HepG2 (cell line): ENCODE results near the gene FAM120AOS. TPM values are rescaled to one million over a fixed set of nuclear protein-coding genes. Genes with fewer than 3 reads are reported as not detected.

Experiments
- ATF7 ChIP-seq, 2 experiments: fragments of 450-650 bp in 1 of 2; sonication (generic) in 1 of 2; formaldehyde crosslinking in 1 of 2; IDR thresholded peaks; 2 replicates each; pipeline versions ENCODE4 v1.4.0 to v1.6.1; 2016 to 2020; ENCODE audit warnings: antibody characterized with exemption in 1 of 2, mild to moderate bottlenecking in 1 of 2, missing genetic modification reagents in 1 of 2
- HDAC2 ChIP-seq: sonication (generic); formaldehyde crosslinking; IDR thresholded peaks from 2 replicates; pipeline ENCODE4 v1.4.0; 2020; ENCODE audit warnings: missing genetic modification reagents
- KMT2A ChIP-seq: sonication (generic); formaldehyde crosslinking; IDR thresholded peaks from 2 replicates; pipeline ENCODE4 v1.4.0; 2020; ENCODE audit warnings: missing genetic modification reagents
- MEF2D ChIP-seq: sonication (generic); formaldehyde crosslinking; IDR thresholded peaks from 2 replicates; pipeline ENCODE4 v1.5.1; 2020; ENCODE audit warnings: mild to moderate bottlenecking, missing genetic modification reagents
- NRL ChIP-seq: sonication (generic); formaldehyde crosslinking; IDR thresholded peaks from 2 replicates; pipeline ENCODE4 v1.5.0; 2020; ENCODE audit warnings: missing genetic modification reagents, mild to moderate bottlenecking, moderate library complexity, borderline replicate concordance
- RBM39 ChIP-seq: fragments of 200-400 bp; formaldehyde crosslinking; IDR thresholded peaks from one replicate; pipeline ENCODE4 v1.6.1; 2018; ENCODE audit warnings: antibody characterized with exemption, mild to moderate bottlenecking, low read depth, low read length; ENCODE audit not compliant: poor library complexity, severe bottlenecking
- SIN3A ChIP-seq: IDR thresholded peaks from 2 replicates; pipeline ENCODE4 v1.6.1; 2011; ENCODE audit warnings: low read depth, mild to moderate bottlenecking, control low read depth, low read length, borderline replicate concordance
- SKI ChIP-seq: fragments of 450-650 bp; IDR thresholded peaks from one replicate; pipeline ENCODE4 v1.6.1; 2018; ENCODE audit warnings: mild to moderate bottlenecking; ENCODE audit not compliant: partially characterized antibody
- SMARCC2 ChIP-seq: fragments of 450-650 bp; IDR thresholded peaks from 2 replicates; pipeline ENCODE4 v1.6.1; 2017; ENCODE audit warnings: antibody characterized with exemption, mild to moderate bottlenecking
- SP2 ChIP-seq: sonication (generic); formaldehyde crosslinking; IDR thresholded peaks from 2 replicates; pipeline ENCODE4 v1.5.1; 2020; ENCODE audit warnings: mild to moderate bottlenecking, missing genetic modification reagents
- SP5 ChIP-seq: IDR thresholded peaks from 2 replicates; pipeline ENCODE4 v1.6.1; 2016; ENCODE audit warnings: low read depth, borderline replicate concordance
- THYN1 ChIP-seq: sonication (generic); formaldehyde crosslinking; IDR thresholded peaks from 2 replicates; pipeline ENCODE4 v1.8.1; 2023; ENCODE audit warnings: low read depth, mild to moderate bottlenecking, moderate library complexity, missing genetic modification reagents, borderline replicate concordance
- U2AF1 ChIP-seq: fragments of 200-400 bp; formaldehyde crosslinking; optimal IDR thresholded peaks from 2 replicates; pipeline ENCODE3; 2017; ENCODE audit warnings: mild to moderate bottlenecking, low read depth, low read length
- ZNF235 ChIP-seq: sonication (generic); formaldehyde crosslinking; IDR thresholded peaks from 2 replicates; pipeline ENCODE4 v1.8.1; 2023; ENCODE audit warnings: mild to moderate bottlenecking, missing genetic modification reagents, borderline replicate concordance
- ZNF263 ChIP-seq: sonication (generic); formaldehyde crosslinking; IDR thresholded peaks from 2 replicates; pipeline ENCODE4 v1.4.0; 2020; ENCODE audit warnings: missing genetic modification reagents
- ZNF768 ChIP-seq: sonication (generic); formaldehyde crosslinking; IDR thresholded peaks from 2 replicates; pipeline ENCODE4 v1.4.0; 2020; ENCODE audit warnings: missing genetic modification reagents
- polyA plus RNA-seq, 8 experiments: library from polyadenylated mRNA; depleted of rRNA in 3 of 8; stranded (reverse) in 7 of 8; unstranded in 1 of 8; fragments of >200 nt; fragmentation: Illumina TruSeq in 4 of 8; extraction: Trizol in 4 of 8; gene quantifications; 2 replicates each; pipeline versions ENCODE4 v1.2.1 to v1.2.3, GENCODE V29; 2011 to 2016; ENCODE audit warnings: low read depth in 4 of 8, missing spikeins in 1 of 8, mixed read lengths in 1 of 8; ENCODE audit not compliant: insufficient read depth in 1 of 8
- total RNA-seq, 5 experiments: library from RNA; depleted of rRNA; stranded (reverse); fragments of >200 nt; fragmentation: Illumina TruSeq; extraction: Trizol; gene quantifications; 2 replicates each; pipeline ENCODE4 v1.2.3, GENCODE V29; 2016; ENCODE audit warnings: low read depth in 1 of 5
- TF ChIP-seq, protein P1 (sequence below): sonication (generic); formaldehyde crosslinking; IDR thresholded peaks from 2 replicates; pipeline ENCODE4 v1.5.1; 2020; ENCODE audit warnings: mild to moderate bottlenecking, missing genetic modification reagents, borderline replicate concordance
- TF ChIP-seq, protein P2 (sequence below): sonication (generic); formaldehyde crosslinking; IDR thresholded peaks from 2 replicates; pipeline ENCODE4 v1.4.0; 2020; ENCODE audit warnings: missing genetic modification reagents, borderline replicate concordance

The FAM120AOS gene
- total and polyA plus RNA-seq, 2 of the 13 experiments (the other 11 are each of a cell fraction or from before 2014, with no cell fraction given) = 28.2 to 34.6 TPM

DNA sequence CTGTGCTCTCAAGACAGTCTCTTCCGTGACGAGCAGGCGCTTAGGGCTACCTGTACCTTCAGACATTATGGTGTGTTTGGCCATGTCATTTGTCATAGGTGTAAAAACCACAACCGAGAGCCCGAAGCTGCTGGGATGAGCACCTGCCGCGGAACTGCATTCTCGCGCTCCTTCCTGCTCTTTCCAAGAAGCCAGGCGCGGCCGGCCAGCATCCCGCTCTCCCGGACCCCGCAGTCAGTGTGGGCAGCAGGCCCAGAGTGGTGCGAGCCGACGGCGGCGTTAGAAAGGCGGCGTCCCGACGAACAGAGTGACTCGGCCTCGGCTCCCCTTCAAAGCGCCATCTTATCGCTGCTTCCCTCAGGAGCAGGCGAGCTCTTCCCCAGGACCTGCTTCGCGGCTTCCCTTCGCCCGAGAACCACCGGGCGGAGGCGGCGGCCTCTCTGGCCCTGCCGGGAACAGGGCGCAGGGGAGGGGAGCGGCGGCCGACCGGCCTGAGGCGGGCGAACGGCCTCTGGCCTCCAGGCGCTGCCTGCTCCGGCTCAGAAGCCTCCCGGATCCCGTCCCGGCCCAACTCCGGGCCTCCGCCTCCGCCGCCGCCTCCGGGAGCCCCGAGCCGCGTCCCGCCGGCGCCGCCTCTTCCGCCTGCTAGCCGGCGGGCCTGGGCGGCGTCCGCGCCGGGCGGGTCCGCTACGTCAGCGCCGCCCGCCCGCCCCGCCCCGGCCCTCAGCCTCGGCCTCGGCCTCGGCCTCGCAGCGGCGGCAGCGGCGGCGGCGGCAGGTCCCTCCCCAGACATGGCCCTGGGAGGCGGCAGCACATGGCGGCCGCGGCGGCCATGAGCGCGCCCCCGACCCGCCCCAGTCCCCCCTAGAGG lies 2.2 kb downstream of the FAM120AOS start, which contains the start of gene FAM120A (continued):
- TF ChIP-seq, protein P1, sequence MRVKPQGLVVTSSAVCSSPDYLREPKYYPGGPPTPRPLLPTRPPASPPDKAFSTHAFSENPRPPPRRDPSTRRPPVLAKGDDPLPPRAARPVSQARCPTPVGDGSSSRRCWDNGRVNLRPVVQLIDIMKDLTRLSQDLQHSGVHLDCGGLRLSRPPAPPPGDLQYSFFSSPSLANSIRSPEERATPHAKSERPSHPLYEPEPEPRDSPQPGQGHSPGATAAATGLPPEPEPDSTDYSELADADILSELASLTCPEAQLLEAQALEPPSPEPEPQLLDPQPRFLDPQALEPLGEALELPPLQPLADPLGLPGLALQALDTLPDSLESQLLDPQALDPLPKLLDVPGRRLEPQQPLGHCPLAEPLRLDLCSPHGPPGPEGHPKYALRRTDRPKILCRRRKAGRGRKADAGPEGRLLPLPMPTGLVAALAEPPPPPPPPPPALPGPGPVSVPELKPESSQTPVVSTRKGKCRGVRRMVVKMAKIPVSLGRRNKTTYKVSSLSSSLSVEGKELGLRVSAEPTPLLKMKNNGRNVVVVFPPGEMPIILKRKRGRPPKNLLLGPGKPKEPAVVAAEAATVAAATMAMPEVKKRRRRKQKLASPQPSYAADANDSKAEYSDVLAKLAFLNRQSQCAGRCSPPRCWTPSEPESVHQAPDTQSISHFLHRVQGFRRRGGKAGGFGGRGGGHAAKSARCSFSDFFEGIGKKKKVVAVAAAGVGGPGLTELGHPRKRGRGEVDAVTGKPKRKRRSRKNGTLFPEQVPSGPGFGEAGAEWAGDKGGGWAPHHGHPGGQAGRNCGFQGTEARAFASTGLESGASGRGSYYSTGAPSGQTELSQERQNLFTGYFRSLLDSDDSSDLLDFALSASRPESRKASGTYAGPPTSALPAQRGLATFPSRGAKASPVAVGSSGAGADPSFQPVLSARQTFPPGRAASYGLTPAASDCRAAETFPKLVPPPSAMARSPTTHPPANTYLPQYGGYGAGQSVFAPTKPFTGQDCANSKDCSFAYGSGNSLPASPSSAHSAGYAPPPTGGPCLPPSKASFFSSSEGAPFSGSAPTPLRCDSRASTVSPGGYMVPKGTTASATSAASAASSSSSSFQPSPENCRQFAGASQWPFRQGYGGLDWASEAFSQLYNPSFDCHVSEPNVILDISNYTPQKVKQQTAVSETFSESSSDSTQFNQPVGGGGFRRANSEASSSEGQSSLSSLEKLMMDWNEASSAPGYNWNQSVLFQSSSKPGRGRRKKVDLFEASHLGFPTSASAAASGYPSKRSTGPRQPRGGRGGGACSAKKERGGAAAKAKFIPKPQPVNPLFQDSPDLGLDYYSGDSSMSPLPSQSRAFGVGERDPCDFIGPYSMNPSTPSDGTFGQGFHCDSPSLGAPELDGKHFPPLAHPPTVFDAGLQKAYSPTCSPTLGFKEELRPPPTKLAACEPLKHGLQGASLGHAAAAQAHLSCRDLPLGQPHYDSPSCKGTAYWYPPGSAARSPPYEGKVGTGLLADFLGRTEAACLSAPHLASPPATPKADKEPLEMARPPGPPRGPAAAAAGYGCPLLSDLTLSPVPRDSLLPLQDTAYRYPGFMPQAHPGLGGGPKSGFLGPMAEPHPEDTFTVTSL = 0 out of 2 replicates have a peak, but pooled peaks have one; percentile 18
- TF ChIP-seq ZNF235 (CRISPR knock-in tag) = peak; percentile 83; the same call in 1 of the 2 replicates
- peak; percentile 54 for TF ChIP-seq ZNF263 (CRISPR knock-in tag)
- no peak for TF ChIP-seq THYN1
- TF ChIP-seq SMARCC2 = no peak
- 0 out of 2 replicates have a peak, but pooled peaks have one; percentile 5 for TF ChIP-seq SP5 (CRISPR knock-in tag)
- TF ChIP-seq U2AF1 = peak; percentile 48
- no peak for TF ChIP-seq ATF7 (IDR thresholded peaks at IDR 0.05)
- TF ChIP-seq ATF7 (CRISPR knock-in tag; IDR thresholded peaks at IDR 0.05) = no peak
- TF ChIP-seq RBM39 = no peak
- peak; percentile 69 for TF ChIP-seq SKI
- peak; percentile 70 for TF ChIP-seq ZNF768 (CRISPR knock-in tag)
- TF ChIP-seq HDAC2 (CRISPR knock-in tag) = 0 out of 2 replicates have a peak, but pooled peaks have one; percentile 9
- TF ChIP-seq SIN3A = peak; percentile 75; the same call in 1 of the 2 replicates
- TF ChIP-seq SP2 (CRISPR knock-in tag) = peak; percentile 16; the same call in 1 of the 2 replicates
- peak; percentile 92 for TF ChIP-seq KMT2A (CRISPR knock-in tag)
- TF ChIP-seq MEF2D (CRISPR knock-in tag) = peak; percentile 32; the same call in 1 of the 2 replicates
- TF ChIP-seq NRL (CRISPR knock-in tag) = 0 out of 2 replicates have a peak, but pooled peaks have one; percentile 39
- TF ChIP-seq, protein P2, sequence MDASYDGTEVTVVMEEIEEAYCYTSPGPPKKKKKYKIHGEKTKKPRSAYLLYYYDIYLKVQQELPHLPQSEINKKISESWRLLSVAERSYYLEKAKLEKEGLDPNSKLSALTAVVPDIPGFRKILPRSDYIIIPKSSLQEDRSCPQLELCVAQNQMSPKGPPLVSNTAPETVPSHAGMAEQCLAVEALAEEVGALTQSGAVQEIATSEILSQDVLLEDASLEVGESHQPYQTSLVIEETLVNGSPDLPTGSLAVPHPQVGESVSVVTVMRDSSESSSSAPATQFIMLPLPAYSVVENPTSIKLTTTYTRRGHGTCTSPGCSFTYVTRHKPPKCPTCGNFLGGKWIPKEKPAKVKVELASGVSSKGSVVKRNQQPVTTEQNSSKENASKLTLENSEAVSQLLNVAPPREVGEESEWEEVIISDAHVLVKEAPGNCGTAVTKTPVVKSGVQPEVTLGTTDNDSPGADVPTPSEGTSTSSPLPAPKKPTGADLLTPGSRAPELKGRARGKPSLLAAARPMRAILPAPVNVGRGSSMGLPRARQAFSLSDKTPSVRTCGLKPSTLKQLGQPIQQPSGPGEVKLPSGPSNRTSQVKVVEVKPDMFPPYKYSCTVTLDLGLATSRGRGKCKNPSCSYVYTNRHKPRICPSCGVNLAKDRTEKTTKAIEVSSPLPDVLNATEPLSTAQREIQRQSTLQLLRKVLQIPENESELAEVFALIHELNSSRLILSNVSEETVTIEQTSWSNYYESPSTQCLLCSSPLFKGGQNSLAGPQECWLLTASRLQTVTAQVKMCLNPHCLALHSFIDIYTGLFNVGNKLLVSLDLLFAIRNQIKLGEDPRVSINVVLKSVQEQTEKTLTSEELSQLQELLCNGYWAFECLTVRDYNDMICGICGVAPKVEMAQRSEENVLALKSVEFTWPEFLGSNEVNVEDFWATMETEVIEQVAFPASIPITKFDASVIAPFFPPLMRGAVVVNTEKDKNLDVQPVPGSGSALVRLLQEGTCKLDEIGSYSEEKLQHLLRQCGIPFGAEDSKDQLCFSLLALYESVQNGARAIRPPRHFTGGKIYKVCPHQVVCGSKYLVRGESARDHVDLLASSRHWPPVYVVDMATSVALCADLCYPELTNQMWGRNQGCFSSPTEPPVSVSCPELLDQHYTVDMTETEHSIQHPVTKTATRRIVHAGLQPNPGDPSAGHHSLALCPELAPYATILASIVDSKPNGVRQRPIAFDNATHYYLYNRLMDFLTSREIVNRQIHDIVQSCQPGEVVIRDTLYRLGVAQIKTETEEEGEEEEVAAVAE (CRISPR knock-in tag) = 0 out of 2 replicates have a peak, but pooled peaks have one; percentile 3
